C4-2B (cell line): ENCODE results near the gene SORCS1.

Experiments
- H3K27ac ChIP-seq: fragments of 450-650 bp; 2 replicates; pipeline ENCODE4 v1.5.1; 2017
- ZFX ChIP-seq: fragments of 450-650 bp; IDR thresholded peaks from 2 replicates; pipeline ENCODE4 v1.6.1; 2017
- TF ChIP-seq, protein P1 (sequence below): fragments of 450-650 bp; conservative IDR thresholded peaks from 2 replicates; pipeline ENCODE4 v1.5.1; 2017; ENCODE audit warnings: mild to moderate bottlenecking

The SORCS1 gene

DNA sequence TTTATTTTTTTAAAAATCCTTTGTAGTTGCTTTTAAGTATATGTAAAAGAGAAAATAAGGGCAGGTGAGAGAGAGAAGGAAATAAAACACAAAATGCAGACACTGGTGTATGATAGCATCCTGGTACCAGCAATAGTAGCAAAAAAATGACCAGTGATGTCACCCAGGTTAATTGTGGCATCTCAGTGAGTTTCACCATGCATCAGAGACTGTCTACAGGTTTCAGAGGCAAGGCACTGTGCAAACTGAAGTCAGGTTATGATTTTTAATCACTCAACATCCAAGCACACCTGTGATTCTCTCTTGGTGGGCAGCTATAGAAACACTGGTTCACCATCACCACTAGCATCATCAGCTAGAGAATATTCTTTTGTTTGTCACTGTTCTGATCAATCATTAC, 509.3 kb downstream of the SORCS1 start:
- H3K27ac ChIP-seq = no peak overlapping the region
- no peak for TF ChIP-seq ZFX
- TF ChIP-seq, protein P1, sequence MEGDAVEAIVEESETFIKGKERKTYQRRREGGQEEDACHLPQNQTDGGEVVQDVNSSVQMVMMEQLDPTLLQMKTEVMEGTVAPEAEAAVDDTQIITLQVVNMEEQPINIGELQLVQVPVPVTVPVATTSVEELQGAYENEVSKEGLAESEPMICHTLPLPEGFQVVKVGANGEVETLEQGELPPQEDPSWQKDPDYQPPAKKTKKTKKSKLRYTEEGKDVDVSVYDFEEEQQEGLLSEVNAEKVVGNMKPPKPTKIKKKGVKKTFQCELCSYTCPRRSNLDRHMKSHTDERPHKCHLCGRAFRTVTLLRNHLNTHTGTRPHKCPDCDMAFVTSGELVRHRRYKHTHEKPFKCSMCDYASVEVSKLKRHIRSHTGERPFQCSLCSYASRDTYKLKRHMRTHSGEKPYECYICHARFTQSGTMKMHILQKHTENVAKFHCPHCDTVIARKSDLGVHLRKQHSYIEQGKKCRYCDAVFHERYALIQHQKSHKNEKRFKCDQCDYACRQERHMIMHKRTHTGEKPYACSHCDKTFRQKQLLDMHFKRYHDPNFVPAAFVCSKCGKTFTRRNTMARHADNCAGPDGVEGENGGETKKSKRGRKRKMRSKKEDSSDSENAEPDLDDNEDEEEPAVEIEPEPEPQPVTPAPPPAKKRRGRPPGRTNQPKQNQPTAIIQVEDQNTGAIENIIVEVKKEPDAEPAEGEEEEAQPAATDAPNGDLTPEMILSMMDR = no peak

DNA sequence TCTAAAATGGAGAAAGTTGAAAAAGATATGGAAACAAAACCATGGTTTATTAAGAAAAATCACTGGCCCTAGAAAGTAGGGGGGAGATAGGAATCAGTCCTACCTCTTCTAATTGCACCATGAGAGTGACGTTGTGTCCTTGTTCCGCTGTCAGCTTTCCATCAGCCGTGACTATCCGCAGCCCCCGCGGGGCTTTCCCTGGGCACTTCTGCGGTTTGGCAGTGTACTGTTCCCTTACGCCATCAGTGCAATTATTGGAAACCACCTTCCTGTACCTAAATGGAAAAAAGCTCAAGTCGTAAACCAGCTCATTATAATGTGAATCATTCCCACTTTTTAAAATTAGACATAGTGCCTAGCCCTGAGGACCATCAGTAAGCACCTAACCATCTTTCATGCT, 512.2 kb downstream of the SORCS1 start:
- H3K27ac ChIP-seq = no peak overlapping the region
- no peak for TF ChIP-seq ZFX
- TF ChIP-seq, protein P1 = no peak

DNA sequence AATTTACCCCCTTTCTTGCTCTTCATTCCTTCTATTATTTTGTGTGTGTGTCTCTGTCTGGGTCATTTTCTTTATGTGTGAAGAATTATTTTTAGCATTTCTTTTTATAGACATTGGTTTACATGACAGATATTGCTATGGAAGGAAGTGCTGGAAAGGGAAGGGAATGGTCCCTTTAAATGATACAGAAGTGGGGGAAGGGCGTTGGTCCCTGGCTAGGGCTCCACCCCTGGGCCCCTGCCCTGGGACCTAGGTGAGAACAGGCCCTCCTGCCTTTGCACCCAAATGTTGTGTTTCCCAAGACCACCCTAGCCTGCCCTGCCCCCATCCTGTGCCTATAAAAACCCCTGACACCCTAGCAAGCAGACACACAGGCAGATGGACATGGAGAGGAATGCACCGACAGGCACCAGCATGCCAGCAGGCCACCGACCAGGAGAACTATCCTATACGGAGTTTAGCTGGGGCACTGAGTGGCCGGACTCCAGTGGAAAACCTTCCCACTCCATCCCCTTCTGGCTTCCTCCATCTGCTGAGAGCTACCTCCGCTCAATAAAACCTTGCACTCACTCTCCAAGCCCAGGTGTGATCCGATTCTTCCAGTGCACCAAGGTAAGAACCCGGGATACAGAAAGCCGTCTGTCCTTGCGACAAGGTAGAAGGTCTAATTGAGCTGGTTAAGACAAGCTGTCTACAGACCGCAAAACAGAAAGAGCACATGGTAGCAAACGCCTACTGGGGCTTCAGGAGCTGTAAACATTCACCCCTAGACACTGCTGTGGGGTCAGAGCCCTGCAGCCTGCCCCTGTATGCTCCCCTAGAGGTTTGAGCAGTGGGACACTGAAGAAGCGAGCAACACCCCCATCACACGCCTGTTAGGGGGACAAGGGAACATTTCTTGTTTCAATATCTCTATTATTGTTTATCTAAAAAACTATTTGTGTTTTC, 515.7 kb downstream of the SORCS1 start:
- TF ChIP-seq, protein P1 = no peak
- H3K27ac ChIP-seq = no peak overlapping the region

DNA sequence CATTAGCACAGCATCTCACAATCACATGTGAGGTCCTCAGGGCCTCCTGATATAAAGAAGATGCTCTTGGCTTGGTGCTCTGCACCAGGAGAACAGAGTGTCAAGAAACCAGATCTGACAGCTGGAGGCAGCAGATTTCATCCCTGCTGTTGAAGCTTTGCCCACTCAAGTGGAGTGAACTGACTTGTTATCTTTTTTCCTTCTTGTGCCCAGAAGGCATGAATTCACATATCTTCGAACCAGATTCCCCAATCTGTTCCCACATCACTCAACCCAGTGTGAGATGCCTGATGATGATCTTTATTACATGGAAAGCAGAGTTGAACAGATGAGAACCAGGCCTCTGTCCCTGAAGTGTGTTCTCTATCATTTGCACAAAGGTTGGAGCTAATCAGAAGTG, 521.0 kb downstream of the SORCS1 start:
- H3K27ac ChIP-seq = no peak overlapping the region
- TF ChIP-seq ZFX = no peak
- TF ChIP-seq, protein P1 = no peak

GRCh38 chr10:106637873-106638272, 526.6 kb downstream of the SORCS1 start:
- H3K27ac ChIP-seq = no peak overlapping the region
- TF ChIP-seq, protein P1 = no peak
- TF ChIP-seq ZFX = no peak

DNA sequence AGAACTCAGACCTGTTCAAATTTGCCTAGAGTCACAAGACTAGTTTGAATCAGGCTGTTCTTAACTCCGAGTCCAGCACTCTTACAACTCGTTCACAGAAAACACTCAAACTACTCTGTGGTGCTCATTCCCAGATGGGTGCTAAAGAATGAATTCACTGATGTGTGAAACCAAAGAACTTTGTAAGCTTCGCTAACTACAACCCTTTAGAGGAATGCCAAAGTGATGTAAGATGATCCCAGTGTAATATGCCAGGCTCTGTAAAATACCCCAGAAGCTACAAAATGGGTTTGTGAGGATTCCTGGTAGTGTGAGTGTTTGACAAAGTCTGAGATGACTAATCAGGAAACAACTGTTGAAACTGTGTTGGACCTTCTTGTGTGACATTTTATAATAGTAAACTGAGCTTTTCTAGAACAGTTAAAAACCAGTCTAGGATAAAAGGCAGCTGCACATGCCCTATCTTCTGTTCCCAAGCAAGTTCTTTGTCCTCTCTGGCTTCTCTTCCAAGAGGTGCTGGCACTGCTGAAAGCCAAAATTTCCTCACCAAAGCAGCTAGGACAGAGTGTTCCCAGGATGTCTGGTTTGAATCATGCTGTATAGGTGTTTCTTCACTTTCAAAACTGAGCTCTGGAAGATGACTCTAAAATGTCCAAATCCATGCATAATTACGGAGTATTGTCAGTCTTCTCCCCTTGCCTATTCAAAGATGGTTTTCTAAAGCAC, 527.6 kb downstream of the SORCS1 start:
- no peak overlapping the region for H3K27ac ChIP-seq
- TF ChIP-seq ZFX = no peak
- TF ChIP-seq, protein P1 = no peak

DNA sequence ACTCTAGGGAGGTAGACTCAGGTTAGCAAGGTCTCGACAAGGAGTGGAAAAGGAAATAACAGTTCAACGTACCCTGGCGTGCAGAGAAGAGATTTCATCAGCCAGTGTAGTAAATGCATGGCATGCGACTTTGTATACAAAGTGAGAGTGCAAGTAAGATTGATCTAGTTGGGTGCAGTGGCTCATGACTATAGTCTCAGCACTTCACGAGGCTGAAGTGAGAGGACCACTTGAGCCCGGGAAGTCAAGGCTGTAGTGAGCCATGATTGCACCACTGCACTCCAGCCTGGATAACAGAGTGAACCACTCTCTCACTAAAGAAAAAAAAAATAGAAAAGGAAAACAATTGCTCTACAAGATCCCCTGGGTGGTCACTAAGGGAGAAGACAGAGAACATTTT, 528.6 kb downstream of the SORCS1 start:
- TF ChIP-seq ZFX = no peak
- TF ChIP-seq, protein P1 = no peak

More for the DNA sequence above, 528.6 kb downstream of the SORCS1 start:
- H3K27ac ChIP-seq = no peak overlapping the region
